ENCODE measurements around the gene P4HA2. TPM values are rescaled to one million over a fixed set of nuclear protein-coding genes. Genes with fewer than 3 reads are reported as not detected.

Gene P4HA2
- total RNA-seq, 1 donor from 2014 or later = 13.9 TPM

DNA sequence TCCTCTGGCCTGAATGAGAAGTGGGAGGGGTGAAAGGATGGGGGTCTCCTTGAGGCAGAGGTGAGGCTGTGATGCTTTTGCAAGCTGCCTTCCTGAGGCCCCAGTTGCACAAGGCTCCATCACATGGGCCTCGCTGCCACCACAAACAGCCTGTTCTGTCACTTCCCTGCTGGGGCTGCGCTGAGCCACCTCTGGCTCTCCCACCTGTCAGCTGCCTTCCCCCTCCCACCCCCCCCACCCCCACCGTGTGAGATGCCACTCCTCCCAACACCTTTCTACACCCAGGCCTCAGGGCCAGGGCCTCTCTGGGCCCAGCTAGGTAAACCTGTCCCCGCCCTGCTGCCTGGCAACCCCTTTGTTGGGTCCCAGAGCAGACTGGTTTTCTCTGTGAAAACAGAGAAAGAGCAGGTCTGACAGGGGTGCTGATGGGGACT lies 25.4 kb upstream of the P4HA2 start:
- DNase-seq (ENCODE audit: low spot score in 2 of 2) = no peak
- no peak for FAIRE-seq

DNA sequence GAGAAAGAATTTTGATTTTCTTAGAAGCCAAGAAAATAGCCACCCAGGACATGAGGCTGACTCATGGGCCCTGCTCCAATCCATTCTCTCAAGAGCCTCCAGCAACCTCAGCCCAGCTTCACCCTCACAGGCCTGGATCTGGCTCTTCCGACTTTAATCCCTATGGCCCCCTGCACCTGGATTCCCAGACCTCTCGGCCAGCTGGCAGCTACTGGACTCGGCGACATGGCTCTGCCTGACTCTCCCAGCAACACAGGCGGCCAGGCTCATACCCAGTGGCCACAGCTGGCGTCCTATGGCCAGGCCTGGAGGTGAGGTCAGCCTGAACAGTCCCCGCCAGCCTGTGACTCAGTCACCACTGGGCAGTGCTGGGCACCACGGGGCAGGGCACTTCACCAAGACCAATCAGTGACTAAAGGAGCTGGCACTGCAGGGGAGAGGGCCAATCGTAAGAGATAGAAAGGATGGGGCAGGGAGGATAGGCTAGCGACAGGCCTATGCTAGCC lies 23.6 kb upstream of the P4HA2 start:
- DNase-seq (ENCODE audit: low spot score in 2 of 2) = no peak
- FAIRE-seq = no peak

DNA sequence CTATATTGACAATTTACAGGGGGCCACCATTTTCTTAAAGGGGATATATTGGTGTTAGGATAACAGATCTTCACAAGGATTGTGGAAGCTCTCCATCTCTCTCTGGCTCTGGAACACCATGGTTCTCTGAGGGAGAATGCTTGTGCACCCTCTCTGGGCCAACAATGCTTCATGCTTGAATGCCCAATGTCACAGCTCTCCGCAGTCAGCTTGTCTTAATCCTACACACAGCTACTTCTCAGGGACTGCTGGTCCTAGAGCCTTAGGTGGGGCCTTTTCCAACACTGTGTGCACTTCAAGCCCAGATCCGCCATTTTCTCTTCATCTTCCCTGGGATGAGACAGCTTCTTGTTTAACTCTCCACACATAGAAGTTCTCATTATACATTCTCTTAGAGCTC lies 22.9 kb upstream of the P4HA2 start:
- FAIRE-seq (no peak), DNase-seq (ENCODE audit: low spot score in 2 of 2) (no peak)

DNA sequence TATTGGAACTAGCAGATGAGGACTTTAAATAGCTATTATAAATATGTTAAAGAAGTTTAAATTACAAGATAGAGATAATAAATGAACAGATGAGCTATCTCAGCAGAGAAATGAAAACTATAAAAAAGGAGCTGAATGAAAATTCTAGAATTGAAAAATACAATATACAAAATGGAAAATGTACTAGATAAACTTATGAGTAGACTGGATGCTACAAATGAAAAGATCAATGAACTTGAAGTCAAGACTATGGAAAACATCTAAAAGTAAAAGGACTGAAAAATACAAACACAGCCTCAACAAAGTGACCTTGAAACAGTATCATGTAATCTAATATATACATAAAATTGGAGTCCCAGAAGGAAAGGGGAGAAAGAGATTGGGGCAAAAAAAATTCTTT lies 19.2 kb upstream of the P4HA2 start:
- FAIRE-seq (no peak), DNase-seq (ENCODE audit: low spot score in 2 of 2) (no peak)

DNA sequence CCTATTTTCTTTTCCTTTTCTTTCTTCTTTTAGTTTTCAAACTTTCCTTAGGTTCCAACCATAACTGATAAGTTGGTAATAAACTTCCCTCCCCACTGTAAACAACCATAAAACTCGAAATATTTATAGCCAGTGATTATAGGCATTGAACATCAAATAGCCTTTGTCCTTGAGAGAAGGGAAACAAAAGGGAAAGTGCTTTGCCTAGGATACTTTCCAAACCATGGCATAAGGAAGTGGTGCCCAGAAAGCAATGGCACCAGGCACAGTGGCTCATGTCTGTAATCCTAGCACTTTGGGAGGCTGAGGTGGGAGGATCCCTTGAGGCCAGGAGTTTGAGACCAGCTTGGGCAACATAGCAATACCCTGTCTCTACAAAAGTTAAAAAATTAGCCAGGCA lies 17.9 kb upstream of the P4HA2 start:
- FAIRE-seq (no peak), DNase-seq (ENCODE audit: low spot score in 2 of 2) (no peak)

DNA sequence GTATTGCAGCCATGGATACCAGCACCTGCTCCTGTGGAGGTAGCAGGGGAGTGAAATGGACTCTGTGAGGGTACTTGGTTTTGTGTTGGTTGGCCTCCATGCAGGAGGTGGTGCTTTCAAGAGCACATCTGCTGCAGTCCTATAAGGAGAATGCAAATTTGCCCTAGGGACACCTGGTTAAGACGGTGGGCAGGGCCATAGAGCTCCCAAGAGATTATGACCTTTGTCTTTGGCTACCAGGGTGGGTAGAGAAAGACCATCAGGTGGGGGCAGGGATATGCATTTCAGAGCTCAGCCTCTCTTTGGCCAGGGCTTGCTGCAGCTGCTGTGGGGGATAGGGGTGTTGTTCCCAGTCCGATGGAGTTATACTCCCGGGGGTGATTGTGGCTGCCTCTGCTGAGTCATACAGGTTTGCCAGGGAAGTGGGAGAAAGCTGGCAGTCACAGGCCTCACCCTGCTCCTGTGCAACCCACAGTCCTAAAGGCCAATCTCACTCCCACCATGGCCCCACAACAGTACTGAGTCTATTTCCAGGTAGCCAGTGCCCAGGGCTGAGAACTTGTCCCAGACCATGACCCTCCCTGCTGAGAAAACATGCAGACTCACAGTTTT lies 15.8 kb upstream of the P4HA2 start:
- DNase-seq (ENCODE audit: low spot score in 2 of 2) (no peak), FAIRE-seq (no peak)

DNA sequence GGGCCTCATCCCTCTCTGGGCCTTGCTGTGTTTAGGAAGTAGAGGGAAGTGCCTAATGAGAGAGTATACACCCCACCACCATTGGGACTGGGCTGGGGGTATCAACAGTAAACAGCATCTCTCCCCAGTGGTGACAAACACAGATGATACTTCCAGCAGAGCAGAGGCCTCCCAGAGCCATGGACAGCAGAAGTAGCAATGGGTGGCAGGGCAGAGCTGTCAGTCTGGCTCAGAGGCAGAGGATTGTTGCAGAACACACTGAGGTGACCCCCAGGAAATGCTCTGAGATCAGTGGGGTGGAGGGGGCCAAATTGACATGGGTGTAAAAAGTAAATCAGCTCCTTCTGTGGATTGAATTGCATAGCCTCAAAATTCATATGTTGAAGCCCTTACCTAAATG lies 12.1 kb upstream of the P4HA2 start:
- DNase-seq (ENCODE audit: low spot score in 2 of 2) (no peak), FAIRE-seq (no peak)

DNA sequence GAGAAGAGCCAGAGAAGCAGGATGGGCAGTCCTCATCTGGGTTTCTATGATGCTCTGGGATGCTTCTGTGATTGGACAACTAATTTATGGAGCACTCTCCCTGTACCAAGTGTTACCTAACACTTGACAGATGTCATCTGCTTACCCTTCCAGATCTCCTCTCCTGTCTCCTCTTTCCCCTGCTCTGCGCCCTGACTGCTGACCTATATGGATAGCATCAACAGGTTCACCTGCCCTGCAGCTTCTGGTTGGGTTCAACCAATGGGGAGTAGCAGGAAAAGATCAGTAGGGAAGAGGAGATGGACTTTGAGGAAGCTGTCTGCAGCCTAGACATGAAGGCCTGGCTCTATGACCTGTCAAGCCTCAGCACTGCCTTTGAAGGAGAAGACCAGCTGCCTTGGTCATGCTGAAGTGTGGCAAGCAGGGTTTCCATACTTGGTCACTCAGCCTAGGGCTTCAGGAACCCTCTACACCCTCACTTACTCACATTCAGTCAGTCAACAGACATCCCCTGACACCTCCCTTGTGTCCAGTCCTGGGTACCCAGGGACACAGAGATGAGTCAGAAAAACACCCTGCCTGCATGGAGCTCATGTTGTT lies 11.3 kb upstream of the P4HA2 start:
- no peak for FAIRE-seq
- no peak for DNase-seq (ENCODE audit: low spot score in 2 of 2)

DNA sequence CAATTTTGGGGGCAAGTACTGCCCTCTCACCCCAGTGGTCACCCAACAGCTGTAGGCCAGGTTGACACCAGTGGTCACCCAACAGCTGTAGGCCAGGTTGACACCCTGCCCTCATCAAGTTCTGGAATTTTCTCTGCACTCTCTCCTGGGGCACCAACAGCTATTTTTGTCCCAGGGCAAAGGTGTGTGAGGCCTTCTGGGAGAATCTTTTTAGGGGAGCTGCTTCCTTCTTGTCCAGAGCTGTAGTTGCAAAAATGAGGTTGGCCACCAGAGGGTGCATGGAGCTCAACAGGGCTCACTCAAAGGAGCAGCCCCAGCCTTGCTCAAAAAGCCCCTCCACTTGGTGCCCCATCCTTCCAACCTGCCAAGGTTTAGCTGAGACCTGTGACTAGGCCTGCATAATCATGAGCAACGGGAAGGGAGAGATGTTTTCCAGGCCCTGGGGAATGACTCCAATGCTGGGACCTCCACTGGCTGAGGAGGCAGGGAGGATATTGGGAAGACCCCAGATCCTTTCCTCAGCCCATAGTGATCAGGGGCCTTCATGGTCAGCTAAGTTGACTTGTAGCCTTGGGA lies 10.6 kb upstream of the P4HA2 start:
- DNase-seq (ENCODE audit: low spot score in 2 of 2) = no peak
- no peak for FAIRE-seq

DNA sequence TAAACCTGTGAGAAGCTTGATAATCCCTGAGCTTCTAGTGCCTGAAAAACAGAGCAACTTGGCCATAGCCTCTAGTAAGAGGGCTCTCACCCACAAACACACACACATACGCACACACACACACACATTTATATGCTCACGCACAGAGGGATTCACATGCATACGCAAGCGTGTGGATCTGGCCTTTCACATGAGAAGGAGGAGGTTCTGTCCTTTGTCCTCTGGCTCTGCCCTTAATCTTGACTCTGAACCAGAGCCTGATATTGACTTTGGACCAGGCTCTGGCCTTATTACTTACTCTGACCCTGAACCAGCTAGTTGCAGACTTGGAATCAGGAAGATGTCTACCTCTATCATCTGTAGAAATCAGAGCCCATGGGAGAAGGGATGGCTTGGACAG lies 10.0 kb upstream of the P4HA2 start:
- FAIRE-seq (no peak), DNase-seq (ENCODE audit: low spot score in 2 of 2) (no peak)

DNA sequence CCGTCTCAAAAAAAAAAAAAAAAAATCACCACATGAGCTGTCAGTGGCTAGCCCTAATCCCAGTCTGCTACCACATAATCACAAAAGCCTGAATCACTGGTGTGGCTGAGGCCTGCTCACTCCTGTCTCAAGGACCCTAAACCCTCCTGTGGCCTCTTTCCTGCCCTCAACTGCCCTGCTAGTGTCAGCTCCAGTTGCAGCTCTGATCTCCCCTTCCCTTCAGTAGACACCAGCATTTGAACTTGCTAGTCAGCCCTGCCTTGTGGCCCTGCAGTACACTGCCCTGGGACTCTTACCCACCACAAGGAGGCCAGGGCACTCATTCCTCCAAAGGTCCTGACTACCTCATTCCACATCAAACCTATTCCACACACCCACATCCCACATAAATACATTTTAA lies 9.5 kb upstream of the P4HA2 start:
- FAIRE-seq (no peak), DNase-seq (ENCODE audit: low spot score in 2 of 2) (no peak)

DNA sequence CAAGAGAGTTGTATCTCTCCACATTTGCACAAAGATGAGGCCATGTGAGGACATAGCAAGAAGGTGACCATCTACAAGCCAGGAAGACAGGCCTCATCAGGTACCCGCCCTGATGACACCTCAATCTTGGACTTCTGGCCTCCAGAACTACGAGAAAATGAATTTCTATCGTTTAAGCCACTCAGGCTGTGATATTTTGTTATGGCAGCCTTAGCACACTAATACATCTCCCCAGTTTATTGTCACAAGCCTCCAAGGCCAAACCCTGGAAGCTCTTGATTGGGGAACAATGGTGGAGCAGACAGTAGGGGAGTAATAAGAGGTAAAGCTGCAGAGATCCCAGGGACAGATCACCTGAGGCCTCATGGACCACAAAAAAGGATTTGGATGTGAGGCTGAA lies 7.7 kb upstream of the P4HA2 start:
- no peak for FAIRE-seq
- DNase-seq (ENCODE audit: low spot score in 2 of 2) = no peak

DNA sequence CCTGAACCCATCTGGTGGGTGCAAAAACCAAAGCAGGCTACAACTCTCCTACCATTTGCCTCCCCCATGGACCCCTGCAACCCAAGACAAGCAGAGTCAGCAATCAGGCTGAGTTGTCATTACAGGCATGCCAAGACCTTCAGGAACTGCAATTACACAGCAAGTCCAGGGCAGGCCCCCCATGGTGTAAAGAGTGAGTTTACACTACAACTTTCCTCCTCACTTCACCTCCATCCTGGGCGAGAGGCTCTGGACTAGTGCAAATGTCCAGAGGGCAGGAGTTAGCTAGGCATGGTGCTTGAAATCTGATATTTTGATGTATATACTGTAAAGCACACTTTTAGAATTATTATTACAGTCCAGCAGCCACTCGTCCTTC lies 7.0 kb upstream of the P4HA2 start:
- FAIRE-seq = no peak
- no peak for DNase-seq (ENCODE audit: low spot score in 2 of 2)

DNA sequence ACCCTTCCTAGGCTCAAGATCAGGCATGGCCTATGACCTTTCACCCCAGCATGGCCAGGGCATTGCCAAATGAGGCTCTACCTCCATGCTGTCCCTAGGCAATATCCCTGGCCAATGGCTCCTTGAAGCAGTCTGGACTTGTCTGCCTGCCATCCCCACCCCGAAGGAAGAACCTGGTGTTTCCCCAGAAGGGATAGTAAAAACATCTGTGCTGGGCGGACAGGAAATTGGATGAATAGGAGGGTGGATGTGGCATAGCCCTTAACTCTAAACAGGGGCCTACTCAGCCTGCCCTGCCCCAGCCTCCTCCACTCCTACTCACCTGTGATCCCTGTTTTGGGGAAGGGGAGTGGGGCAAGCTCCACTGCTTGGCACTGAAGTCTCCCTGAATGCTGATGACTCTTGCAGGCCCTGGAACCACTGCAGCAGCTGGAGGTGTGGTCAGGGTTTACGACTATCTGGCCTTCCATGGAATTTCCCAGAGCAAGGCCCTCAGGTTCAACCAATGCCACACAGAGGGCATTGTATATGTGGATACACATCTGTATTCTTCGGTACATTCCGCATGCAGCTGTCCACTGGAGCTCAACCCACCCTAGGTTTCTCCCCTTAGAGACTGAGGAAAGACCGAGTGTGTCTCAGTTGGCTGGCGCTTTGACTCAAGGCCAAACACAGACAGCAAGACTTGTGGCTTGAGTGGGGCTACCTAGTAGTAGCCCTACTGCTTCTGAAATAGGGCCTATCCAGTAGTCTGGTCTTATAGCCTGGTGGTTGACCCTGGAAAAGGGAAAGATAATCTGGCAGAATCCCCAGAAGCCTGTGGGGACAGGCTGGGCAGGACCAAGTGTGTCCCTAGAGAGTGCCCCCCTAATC lies 6.4 kb upstream of the P4HA2 start:
- DNase-seq (ENCODE audit: low spot score in 2 of 2) = no peak
- no peak for FAIRE-seq

DNA sequence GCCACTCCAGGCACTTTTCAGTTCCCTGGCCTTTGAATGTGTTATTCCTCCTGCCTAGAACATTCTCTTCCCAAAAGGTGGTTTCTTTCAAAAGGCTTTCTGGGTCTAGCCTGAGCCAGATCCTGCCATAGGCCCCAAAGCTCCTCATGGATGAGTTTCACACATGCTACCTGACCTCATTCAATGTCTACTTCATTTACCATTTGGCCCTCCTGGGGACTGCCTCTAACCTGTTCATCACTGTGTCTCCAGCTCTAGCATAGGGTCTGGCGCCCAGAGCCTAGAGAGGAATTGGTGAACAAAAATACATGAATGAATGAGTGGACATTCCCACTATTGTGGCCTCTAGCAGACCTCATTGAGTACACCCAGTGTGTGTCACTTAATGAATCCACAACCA lies 5.4 kb upstream of the P4HA2 start:
- no peak for FAIRE-seq
- no peak for DNase-seq (ENCODE audit: low spot score in 2 of 2)

DNA sequence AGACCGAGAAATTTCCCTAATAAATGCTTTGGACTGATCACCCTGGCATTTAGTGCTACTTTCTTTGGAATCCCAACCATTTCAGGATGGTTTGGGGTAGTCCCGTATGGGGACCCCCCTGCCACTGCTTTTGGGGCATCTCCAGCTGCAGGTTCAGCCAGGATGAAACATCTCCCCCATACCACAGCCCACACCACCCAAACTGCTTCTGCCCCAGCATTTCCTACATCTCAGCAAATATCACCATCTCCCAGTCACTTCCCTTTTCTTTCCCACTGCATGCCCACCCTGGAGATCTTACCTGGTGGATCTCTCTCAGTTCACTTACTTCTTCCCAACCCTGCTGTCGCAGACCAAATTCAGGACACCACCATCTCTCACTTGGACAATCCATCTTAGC lies 4.8 kb upstream of the P4HA2 start:
- no peak for DNase-seq (ENCODE audit: low spot score in 2 of 2)

DNA sequence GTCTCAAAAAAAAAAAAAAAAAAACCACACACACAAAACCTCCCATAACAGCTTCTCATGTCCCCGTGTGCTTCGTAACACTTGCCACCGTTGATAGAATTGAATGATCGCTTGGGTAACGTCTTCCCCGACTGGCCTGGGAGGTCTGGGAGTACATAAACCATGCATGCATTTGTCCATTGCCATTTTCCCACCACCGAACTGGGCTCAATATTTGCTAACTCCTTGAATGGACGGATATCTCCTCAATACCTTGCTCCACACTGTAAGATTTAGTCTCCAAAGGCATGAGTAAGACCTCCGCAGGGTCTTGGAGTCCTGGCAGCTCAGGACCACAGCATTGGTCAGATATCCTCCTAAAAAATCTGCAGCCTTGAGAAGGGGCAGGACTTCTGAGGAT lies 3.2 kb upstream of the P4HA2 start:
- FAIRE-seq (no peak), DNase-seq (ENCODE audit: low spot score in 2 of 2) (no peak)

More for the DNA sequence above, 4.8 kb upstream of the P4HA2 start:
- no peak for FAIRE-seq

DNA sequence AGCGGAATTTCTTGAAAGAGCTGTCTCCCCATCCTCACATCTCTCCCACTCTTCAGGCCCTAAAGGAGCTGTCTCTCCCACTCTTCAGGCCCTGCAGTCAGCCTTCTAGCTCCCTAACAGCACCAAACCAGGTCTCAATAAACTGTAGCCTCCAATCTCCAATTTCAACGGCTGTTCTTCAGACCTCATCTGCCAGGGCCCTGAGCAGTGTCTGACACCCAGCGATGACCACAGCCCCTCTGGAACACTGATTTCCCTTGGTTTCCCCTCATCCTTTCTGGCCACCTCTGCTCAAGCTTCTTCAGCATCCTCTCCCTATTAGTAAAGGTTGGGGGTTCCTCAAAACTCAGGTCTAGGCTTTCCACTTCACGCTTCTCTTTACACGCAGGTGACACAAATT lies 1.6 kb upstream of the P4HA2 start:
- DNase-seq (ENCODE audit: low spot score in 2 of 2) = no peak

DNA sequence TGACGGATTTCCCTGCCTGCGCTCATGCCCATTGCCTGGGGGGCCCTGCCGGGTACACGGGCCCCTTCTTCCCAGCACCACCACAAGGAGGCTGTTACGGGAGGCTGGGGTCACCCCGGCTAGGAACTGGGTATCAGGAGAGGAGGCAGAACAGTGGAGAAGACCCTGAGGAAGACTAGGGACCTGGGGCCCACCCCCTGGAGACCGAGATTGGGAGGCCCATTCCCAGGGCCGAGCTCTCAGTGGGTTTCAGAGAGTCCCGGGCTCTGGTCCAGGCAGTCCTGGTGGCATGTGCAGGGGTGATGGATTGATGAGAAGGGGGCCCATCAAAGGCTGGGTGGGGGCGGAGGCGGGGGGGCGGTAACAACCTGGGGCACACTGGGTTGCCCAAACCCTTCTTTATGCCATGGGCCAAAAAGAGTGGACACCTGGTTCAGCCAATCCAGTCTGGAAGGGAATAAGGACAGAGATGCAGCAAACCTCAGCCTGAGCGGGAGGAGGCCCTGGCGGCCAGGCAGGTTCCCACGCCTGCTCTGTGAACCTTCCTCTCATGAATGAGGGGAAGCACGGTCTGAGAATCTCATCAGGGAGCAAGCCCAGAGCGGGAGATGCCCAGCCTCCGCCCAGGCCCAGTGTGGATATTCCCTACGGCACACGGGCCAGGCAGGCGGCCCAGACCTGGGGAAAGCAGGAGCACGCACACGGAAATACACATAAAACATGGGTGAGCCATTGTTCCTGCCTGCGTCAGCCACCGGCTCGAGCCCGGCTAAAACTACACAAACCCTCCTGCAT lies 785 bp upstream of the P4HA2 start:
- DNase-seq (ENCODE audit: low spot score in 2 of 2) (no peak), FAIRE-seq (no peak)

More for the DNA sequence above, 1.6 kb upstream of the P4HA2 start:
- FAIRE-seq = no peak

DNA sequence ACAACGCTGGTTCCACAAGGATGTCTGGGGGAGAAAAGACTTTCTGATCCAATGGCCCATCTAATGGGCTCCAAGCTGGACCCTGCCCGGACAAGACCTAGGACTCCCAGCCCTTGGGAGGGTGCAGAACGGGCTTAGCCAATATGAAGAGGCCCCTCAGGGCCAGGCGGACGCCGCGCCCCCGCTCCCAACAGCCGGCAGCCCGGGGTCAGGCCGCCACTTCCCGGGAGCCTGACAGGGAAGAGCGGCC lies 493 bp downstream of the P4HA2 start:
- DNase-seq (ENCODE audit: low spot score in 2 of 2) (no peak), FAIRE-seq (no peak)
